CD4-positive, alpha-beta T cell treated with Interleukin-17A for 4 hours (primary cell): Measurements from ENCODE around the gene TSPAN5.

Source experiments
- DNase-seq: peaks from one replicate; pipeline ENCODE4 v3.0.0-alpha.2; 2020; ENCODE audit warnings: mixed read lengths

TSPAN5 gene

GRCh38 chr4:98641906-98642668, 16.3 kb downstream of the TSPAN5 start:
- DNase-seq, result no peak

DNA sequence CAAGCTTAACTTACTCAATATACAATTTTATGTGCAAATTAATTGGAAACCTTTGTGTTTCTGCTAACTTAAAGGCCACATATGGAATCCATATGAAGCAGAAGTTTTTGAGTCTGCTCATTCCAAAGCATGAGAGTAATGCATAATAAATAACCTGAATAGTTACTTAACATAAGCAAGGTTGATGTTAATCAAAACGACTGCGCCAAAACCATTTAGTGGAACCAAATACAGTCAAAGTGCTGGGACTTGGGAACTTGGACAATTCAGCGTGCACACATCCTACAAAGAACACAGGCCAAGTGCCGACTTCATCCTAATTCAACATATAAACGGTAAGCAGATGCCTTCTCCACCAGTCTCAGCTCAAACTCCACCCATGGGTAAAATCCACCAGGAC, 17.0 kb downstream of the TSPAN5 start:
- DNase-seq, result no peak

GRCh38 chr4:98639523-98639922, 18.9 kb downstream of the TSPAN5 start:
- no peak for DNase-seq

GRCh38 chr4:98639108-98639507, 19.3 kb downstream of the TSPAN5 start:
- no peak for DNase-seq

DNA sequence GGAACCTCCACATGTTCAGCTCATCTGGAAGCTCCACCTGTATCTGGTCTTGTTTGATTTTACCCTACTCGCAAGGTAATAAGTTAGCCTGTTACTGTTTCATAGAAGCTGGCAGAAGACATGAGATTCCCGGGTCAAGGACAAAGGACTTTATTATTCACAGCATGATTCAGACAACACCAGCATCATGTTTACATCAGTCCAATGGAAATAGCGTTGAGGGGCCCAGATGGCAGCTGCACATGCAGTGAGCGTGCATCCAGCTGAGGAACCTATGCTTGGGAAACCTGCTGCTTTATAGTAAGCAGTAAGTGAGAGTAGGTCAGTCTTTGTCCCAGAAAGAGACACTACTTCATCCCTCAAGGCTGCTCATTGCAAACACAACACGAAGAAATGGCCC, 19.8 kb downstream of the TSPAN5 start:
- DNase-seq, result no peak

- DNase-seq, result no peak
Measured at GRCh38 chr4:98634061-98634460, 24.4 kb downstream of the TSPAN5 start.

DNA sequence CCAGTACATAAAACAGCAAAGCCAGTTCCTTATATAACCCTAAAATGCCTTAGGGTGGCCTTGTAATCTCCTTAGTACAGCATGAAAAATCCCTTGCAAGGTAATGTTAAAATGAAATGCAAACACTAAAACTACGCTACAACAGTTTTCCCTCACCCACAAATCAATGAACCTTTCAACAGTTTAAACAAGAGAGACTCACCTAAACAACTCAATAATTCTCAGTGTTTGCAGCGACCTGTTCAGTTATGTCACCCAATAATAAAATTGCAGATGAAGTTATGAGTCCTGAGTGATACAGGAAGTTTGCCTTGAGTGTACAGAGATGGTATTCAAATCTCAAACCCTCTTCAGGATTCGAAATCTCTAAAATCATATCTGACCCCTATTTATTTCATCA, 25.3 kb downstream of the TSPAN5 start:
- no peak for DNase-seq

DNA sequence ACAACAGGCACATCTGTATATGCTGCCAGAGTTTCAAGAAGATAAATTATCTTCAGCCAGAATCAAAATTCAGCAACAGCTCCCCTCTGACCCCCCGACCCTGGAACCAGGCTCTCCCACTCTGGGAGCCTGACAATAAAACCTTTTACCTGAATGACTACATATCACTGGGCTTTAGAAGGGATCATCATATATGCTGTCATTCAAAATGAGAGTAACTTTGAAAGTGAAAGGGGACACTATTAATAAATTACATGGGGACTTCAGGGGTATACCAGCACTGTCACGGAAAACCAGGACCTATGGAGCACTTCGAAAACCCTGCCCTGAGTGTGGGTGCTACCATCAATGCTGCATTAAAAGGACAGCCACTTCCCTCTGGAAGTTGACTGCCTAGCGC, 26.2 kb downstream of the TSPAN5 start:
- DNase-seq, result no peak

DNA sequence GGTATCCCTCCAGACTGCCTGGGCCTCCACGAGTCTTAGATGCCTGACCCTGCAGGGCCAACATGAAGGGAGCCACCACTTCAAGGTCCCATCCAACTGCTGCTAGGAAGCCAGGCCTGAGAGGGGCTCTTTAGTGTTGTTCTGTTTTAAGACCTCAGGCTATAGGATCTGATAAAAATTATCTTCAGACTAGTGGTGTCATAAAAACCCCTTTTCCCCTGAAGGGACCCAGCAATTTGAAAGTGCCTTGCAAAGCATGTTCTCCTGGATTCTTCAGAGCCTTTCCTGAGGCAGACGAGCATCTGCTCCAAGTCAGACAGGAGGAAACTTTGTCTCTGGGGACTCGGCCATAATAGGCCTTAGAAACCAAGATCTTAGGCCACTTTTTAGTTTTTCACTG, 26.9 kb downstream of the TSPAN5 start:
- DNase-seq, result no peak

DNA sequence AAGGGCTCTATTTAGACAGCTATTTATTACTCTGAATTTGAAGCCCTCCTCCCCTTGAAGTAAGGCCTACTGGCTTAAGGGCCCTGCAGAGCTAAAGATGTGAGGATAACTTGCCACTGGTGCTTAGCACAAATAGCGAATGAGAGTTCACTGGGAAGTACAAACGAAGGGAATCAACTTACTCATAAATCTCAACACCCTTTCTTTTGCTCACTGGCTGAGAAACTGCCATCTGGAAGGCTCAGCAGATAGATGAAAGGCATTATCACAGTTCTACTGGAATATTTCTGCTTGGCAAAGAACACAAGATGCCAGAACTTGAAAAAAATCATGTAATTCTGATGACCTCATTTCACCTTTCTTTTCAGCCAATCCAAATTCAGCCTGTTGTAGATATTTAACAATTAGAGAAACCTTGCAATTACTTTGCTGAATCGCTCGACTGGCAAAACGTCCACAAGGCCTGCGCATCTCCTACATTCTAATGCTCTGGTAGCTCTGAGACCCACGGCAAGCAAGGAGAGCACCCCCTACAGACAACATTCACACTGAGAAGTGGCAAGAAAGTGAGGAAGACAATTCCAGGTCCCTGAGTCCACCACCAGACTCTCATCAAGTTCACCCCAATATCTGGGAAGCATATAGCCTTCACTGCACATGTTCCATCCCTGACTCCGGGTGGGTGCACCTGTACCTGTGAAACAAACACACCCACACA, 27.5 kb downstream of the TSPAN5 start:
- DNase-seq, result no peak

DNA sequence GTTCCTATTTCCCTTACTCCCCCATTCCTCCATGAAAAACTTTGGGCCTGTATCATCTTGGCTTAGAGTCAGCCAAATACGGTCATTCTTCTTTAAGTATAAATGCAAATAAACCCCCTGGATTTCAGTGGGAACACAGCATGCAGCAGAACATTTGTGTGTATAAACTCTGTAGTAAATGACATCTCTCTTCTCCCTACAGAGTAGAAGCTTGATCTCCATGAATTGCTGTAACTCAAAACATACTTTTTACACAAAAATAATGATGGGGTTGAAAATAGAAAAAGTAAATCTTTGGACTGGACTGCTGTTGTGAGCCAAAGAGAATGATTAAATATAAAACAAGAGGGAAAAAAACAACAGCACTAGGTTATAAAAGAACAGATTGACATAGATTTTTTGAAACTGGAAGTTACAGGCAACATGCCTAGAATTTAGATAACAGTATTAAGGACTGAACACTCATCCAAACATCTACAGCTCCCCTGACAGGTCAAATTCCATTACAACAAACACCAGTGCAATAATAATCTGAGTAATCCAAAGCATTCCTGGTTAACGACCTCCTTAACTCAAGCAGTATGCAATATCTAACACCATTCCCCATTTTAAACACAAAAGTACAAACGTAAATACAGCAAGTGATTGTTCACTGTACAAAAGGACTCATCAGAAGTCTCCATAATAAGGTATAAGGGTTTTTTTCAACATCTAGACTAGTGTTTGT, 30.7 kb downstream of the TSPAN5 start:
- DNase-seq, result no peak

GRCh38 chr4:98626350-98626749, 32.1 kb downstream of the TSPAN5 start:
- peak; percentile 29 for DNase-seq

DNA sequence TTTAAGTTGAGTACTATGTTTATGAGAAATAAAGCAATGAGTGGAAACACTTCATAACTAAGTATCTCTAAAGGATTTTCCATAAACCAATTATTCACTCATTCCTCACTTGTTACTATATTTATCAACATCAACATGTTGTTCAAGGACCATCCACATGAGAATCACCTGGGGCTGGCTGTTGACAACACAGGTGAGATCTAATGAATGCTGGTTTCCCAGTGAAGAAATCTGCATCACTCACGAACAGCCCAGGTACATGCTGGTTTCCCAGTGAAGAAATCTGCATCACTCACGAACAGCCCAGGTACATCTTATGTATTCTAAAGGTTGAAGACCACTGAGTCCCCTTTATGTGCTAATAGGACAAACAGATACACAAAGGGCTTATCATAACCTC, 32.5 kb downstream of the TSPAN5 start:
- no peak for DNase-seq

DNA sequence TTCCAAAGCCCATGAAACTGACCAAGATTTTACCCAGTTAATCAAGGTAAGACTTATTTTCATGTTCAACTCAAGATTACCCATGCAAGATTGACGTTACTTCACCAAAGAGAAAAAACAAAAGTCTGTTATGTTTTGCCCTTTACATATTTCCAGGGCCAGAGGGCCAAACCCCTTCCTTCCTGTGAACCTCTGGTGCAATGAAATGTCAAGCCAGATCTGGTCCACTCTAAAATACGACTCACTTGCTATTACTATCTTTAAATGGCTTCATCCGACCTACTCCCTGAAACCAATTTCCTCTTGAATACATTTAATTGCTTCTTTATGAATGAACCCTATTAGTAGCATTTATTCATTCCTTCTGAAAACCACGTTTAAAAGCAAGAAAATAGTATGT, 33.0 kb downstream of the TSPAN5 start:
- no peak for DNase-seq

GRCh38 chr4:98624642-98625041, 33.8 kb downstream of the TSPAN5 start:
- DNase-seq, result no peak

DNA sequence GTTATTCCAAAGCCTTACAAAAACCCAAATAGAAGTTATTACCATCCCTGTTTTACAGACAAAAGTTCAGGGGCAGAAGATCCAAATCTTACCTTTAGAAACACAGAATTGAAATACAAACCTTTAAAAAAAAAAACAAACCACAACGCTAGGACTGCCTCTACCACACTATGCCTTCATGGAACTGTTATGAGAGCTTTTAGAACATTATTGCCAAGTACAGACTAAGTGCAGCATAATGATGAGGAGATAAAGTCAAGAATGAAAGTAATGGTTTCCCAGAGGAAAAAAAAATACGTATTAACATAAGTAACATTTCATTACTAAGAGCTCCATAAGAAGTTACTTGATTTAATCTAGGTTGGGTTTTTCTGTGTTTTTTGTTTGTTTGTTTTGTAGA, 34.3 kb downstream of the TSPAN5 start:
- no peak for DNase-seq

- no peak for DNase-seq
Measured at GRCh38 chr4:98623126-98623802, 35.1 kb downstream of the TSPAN5 start.

- DNase-seq, result no peak
Measured at GRCh38 chr4:98620087-98620784, 38.2 kb downstream of the TSPAN5 start.

- no peak for DNase-seq
Measured at GRCh38 chr4:98619180-98619579, 39.2 kb downstream of the TSPAN5 start.

DNA sequence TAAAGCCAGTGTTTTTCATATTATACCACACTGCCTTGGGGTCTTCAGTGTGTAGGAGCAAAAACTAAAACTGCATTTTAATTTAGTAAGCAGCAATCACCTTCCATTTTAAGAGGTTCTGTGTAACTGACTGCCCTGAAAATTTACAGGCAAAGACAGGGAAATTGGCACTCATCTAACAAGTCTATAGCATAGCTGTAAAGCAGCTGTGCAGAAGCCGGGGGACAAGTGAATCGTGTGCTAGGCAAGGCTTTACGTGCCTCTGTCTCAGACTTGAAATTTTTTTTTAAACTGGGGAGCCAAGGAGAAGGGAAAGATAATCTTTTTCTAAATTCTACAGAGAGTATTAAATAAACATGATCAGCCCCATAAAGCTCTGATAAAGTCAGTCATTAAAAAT, 39.7 kb downstream of the TSPAN5 start:
- no peak for DNase-seq

DNA sequence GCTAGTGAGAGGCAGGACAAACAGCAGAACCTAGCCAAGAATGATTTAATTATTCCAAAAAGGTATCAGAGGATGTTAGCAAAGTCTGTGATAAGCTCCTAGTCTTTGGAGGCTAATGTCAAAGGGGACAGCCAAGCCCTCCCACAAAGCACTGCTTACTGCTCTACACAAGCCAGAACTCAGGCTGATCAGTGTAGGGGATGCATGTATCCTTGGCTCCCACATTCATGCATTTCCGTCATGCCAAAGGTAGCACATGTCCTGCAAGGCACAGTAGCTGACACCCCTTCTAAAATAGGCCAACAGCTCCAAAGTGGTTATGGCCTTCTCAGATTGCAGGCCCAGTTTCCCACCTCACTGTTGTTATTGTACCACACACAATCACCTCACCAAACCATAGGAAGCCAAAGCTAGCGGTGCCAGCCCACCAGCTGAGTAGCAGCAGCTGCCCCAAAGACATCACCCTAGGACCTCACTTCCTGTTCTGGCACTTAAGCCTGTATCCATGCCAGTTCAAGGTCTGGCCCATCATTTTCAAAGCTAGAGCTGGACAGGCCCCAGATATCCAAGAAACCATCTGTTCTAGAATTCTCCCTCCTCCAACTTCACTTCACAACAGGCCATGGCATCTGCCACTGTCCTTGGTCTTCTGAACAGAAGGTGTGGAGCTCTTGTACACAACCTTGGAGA, 40.9 kb downstream of the TSPAN5 start:
- DNase-seq, result no peak

DNA sequence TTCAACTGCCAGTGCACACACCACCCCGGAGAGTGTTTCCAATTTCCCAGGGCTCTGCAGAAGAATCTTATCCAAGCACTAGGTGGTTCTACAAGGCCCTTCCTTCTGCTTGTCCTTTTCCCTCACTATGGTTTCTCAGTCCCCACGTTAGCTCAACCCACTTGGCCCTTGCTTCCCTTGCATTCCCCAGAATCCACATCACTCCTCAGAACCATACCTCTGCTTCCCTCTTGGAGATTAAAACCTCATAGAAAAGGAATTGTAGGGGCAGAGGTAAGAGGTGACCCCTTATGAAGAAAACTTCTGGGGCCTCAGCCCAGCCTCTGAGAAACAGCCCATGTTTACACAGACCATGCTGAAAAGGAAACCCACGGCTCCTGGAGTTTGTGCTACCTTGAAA, 42.4 kb downstream of the TSPAN5 start:
- no peak for DNase-seq
